H9 (cell line): Measurements from ENCODE around the gene SCAP. TPM values are rescaled to one million over a fixed set of nuclear protein-coding genes. Genes with fewer than 3 reads are reported as not detected.

Experiments
- DNase-seq: peaks from one replicate; pipeline ENCODE4 v3.0.0-alpha.2; 2017
- H2AFZ ChIP-seq: one replicate; pipeline ENCODE4 v1.6.1; 2013; ENCODE audit warnings: mild to moderate bottlenecking, low read length, control low read depth, moderate library complexity
- H2AK5ac ChIP-seq: 2 replicates; pipeline ENCODE4 v1.6.1; 2013; ENCODE audit warnings: low read length, control low read depth, mixed read lengths; ENCODE audit not compliant: insufficient read length
- H2BK120ac ChIP-seq: one replicate; pipeline ENCODE4 v1.6.1; 2013; ENCODE audit warnings: low read depth, mild to moderate bottlenecking, low read length, control low read depth, inconsistent platforms; ENCODE audit not compliant: poor library complexity, severe bottlenecking
- H2BK12ac ChIP-seq: 2 replicates; pipeline ENCODE4 v1.6.1; 2013; ENCODE audit warnings: low read length, control low read depth, mixed read lengths, low read depth; ENCODE audit not compliant: insufficient read length
- H2BK15ac ChIP-seq: 2 replicates; pipeline ENCODE4 v1.6.1; 2013; ENCODE audit warnings: low read depth, low read length, control low read depth
- H2BK20ac ChIP-seq: one replicate; pipeline ENCODE4 v1.6.1; 2013; ENCODE audit warnings: low read depth, mild to moderate bottlenecking, low read length, control low read depth, inconsistent platforms; ENCODE audit not compliant: poor library complexity, severe bottlenecking
- H2BK5ac ChIP-seq: 2 replicates; pipeline ENCODE4 v1.6.1; 2013; ENCODE audit warnings: low read length, control low read depth, mixed read lengths; ENCODE audit not compliant: insufficient read length
- H3K14ac ChIP-seq: 2 replicates; pipeline ENCODE4 v1.6.1; 2013; ENCODE audit warnings: low read length, control low read depth; ENCODE audit not compliant: insufficient read depth
- H3K18ac ChIP-seq: 2 replicates; pipeline ENCODE4 v1.6.1; 2013; ENCODE audit warnings: low read depth, mild to moderate bottlenecking, mixed read lengths, low read length, control low read depth; ENCODE audit not compliant: insufficient read length
- H3K23ac ChIP-seq: 2 replicates; pipeline ENCODE4 v1.6.1; 2013; ENCODE audit warnings: low read length, control low read depth, mixed read lengths, low read depth; ENCODE audit not compliant: insufficient read length
- H3K23me2 ChIP-seq: 2 replicates; pipeline ENCODE4 v1.6.1; 2013; ENCODE audit warnings: low read depth, mild to moderate bottlenecking, mixed read lengths, low read length, control low read depth; ENCODE audit not compliant: insufficient read length, poor library complexity, severe bottlenecking
- H3K27ac ChIP-seq: 2 replicates; pipeline ENCODE4 v1.5.1; 2013; ENCODE audit warnings: low read length, control low read depth, mixed read lengths, low read depth; ENCODE audit not compliant: insufficient read length
- H3K27me3 ChIP-seq: 2 replicates; pipeline ENCODE4 v1.6.1; 2013; ENCODE audit warnings: low read length, control low read depth, inconsistent platforms; ENCODE audit not compliant: insufficient read depth
- H3K4ac ChIP-seq: 2 replicates; pipeline ENCODE4 v1.6.1; 2013; ENCODE audit warnings: low read depth, mild to moderate bottlenecking, control low read depth, inconsistent platforms, low read length, moderate library complexity
- H3K4me1 ChIP-seq: 2 replicates; pipeline ENCODE4 v1.6.1; 2013; ENCODE audit warnings: low read length, control low read depth, inconsistent platforms; ENCODE audit not compliant: insufficient read depth
- H3K4me2 ChIP-seq: 2 replicates; pipeline ENCODE4 v1.6.1; 2013; ENCODE audit warnings: low read length, control low read depth, mixed read lengths; ENCODE audit not compliant: insufficient read length, insufficient read depth
- H3K56ac ChIP-seq: 2 replicates; pipeline ENCODE4 v1.6.1; 2013; ENCODE audit warnings: low read depth, mild to moderate bottlenecking, mixed read lengths, low read length, control low read depth; ENCODE audit not compliant: insufficient read length
- H3K79me1 ChIP-seq: 2 replicates; pipeline ENCODE4 v1.6.1; 2013; ENCODE audit warnings: low read depth, mild to moderate bottlenecking, moderate library complexity, low read length, control low read depth, inconsistent platforms; ENCODE audit not compliant: insufficient read depth, poor library complexity, severe bottlenecking
- H3K79me2 ChIP-seq: 2 replicates; pipeline ENCODE4 v1.6.1; 2013; ENCODE audit warnings: low read length, control low read depth, inconsistent platforms; ENCODE audit not compliant: insufficient read depth
- H3K9ac ChIP-seq: 2 replicates; pipeline ENCODE4 v1.6.1; 2013; ENCODE audit warnings: low read length, control low read depth, mixed read lengths; ENCODE audit not compliant: insufficient read length; ENCODE audit errors: extremely low read depth
- H3K9me3 ChIP-seq: one replicate; pipeline ENCODE4 v1.6.1; 2013; ENCODE audit warnings: low read depth, low read length, inconsistent platforms; ENCODE audit not compliant: control insufficient read depth
- H3T11ph ChIP-seq: one replicate; pipeline ENCODE4 v1.6.1; 2013; ENCODE audit warnings: mild to moderate bottlenecking, low read length, control low read depth, inconsistent platforms
- H4K20me1 ChIP-seq: one replicate; pipeline ENCODE4 v1.6.1; 2013; ENCODE audit not compliant: control insufficient read depth, insufficient read length, insufficient read depth
- H4K5ac ChIP-seq: 2 replicates; pipeline ENCODE4 v1.6.1; 2013; ENCODE audit warnings: low read depth, mild to moderate bottlenecking, mixed read lengths, low read length, control low read depth; ENCODE audit not compliant: insufficient read length
- H4K8ac ChIP-seq: replicated peaks from 2 replicates; pipeline ENCODE4 v1.6.1; 2013; ENCODE audit warnings: low read length, control low read depth, mixed read lengths, low read depth; ENCODE audit not compliant: insufficient read length
- H4K91ac ChIP-seq: 2 replicates; pipeline ENCODE4 v1.6.1; 2013; ENCODE audit warnings: low read depth, mild to moderate bottlenecking, moderate library complexity, mixed read lengths, low read length, control low read depth; ENCODE audit not compliant: insufficient read length
- H3K27ac Mint-ChIP-seq, 3 experiments: 2 replicates in 2 of 3; 3 replicates in 1 of 3; pipeline ENCODE4 v1.8.0; 2020 to 2021; ENCODE audit warnings: mixed read lengths in 3 of 3, mild to moderate bottlenecking in 1 of 3, moderate library complexity in 1 of 3
- H3K27me3 Mint-ChIP-seq: 2 replicates; pipeline ENCODE4 v1.8.0; 2021; ENCODE audit warnings: low read depth, mild to moderate bottlenecking, moderate library complexity, mixed read lengths
- H3K36me3 Mint-ChIP-seq, 3 experiments: 2 replicates in 2 of 3; 3 replicates in 1 of 3; pipeline ENCODE4 v1.8.0; 2020 to 2021; ENCODE audit warnings: low read depth in 3 of 3, mixed read lengths in 3 of 3; ENCODE audit not compliant: insufficient read depth in 1 of 3
- H3K4me1 Mint-ChIP-seq, 2 experiments: 2 replicates each; pipeline ENCODE4 v1.8.0; 2020; ENCODE audit warnings: mixed read lengths in 2 of 2
- H3K4me3 Mint-ChIP-seq, 2 experiments: 2 replicates in 1 of 2; 3 replicates in 1 of 2; pipeline ENCODE4 v1.8.0; 2020 to 2021; ENCODE audit warnings: mild to moderate bottlenecking in 2 of 2, mixed read lengths in 2 of 2, moderate library complexity in 1 of 2
- H3K9me3 Mint-ChIP-seq, 2 experiments: 2 replicates in 1 of 2; 3 replicates in 1 of 2; pipeline ENCODE4 v1.8.0; 2020; ENCODE audit warnings: mild to moderate bottlenecking in 2 of 2, mixed read lengths in 2 of 2, moderate library complexity in 1 of 2
- CTCF ChIP-seq: fragments of 200-600 bp; sonication (generic); conservative IDR thresholded peaks from 3 replicates; pipeline ENCODE4 v1.8.0; 2021; ENCODE audit warnings: antibody characterized with exemption, mild to moderate bottlenecking
- WGBS: extraction: QIAGEN DNeasy Blood & Tissue Kit; methylation state at CpG from one replicate; pipeline ENCODE4 v1.1.7; 2013; ENCODE audit warnings: missing lambda C conversion rate, low lambda C conversion rate, mixed read lengths; ENCODE audit not compliant: insufficient read length; ENCODE audit errors: extremely low coverage; 5-methylcytosine and 5-hydroxymethylcytosine counted together
- total RNA-seq: library from RNA; stranded (reverse); gene quantifications from 2 replicates; pipeline ENCODE4 v1.2.1, GENCODE V29; 2021

Gene SCAP
- total RNA-seq, 1 experiment from 2014 or later: 104 TPM

GRCh38 chr3:47385796-47386195, 89.9 kb downstream of the SCAP start:
- no peak overlapping the region for H2BK15ac ChIP-seq
- no peak overlapping the region for H3K4me2 ChIP-seq
- Mint-ChIP-seq H3K9me3 (no peaks in the 10 kb centered on the region; a peak in 1 of 5 replicates), H3K4me3 (no peak overlapping the region), H3K36me3 (peaks cover 7 to 16% (median 13%) of the 10 kb centered on the region in 3 experiments), H3K27me3 (no peaks in the 10 kb centered on the region), H3K27ac (peak overlapping the region in 2 of 3 experiments; percentile 0 to 50; a peak in 2 of 7 replicates), H3K4me1 (peaks cover 12 to 13% of the 10 kb centered on the region in 2 experiments)
- no peaks in the 10 kb centered on the region for H4K20me1 ChIP-seq
- no CpG with 5 or more reads among the region's 2 CpGs for WGBS
- no peak overlapping the region for H2BK20ac ChIP-seq
- H4K8ac ChIP-seq: no peak overlapping the region
- no peak overlapping the region for H3K23ac ChIP-seq
- no peaks in the 10 kb centered on the region for H3K9me3 ChIP-seq
- no peaks in the 10 kb centered on the region for H3K27me3 ChIP-seq
- no peak for DNase-seq
- H2BK120ac ChIP-seq: no peak overlapping the region
- H3K23me2 ChIP-seq: peaks cover 4% of the 10 kb centered on the region
- no peak overlapping the region for H2BK5ac ChIP-seq
- no peak overlapping the region for H3T11ph ChIP-seq
- no peak overlapping the region for H2AFZ ChIP-seq
- H3K56ac ChIP-seq: no peak overlapping the region
- no peak overlapping the region for H2AK5ac ChIP-seq
- H3K79me1 ChIP-seq: peaks cover 6% of the 10 kb centered on the region
- no peaks in the 10 kb centered on the region for H3K4me1 ChIP-seq
- no peak overlapping the region for H2BK12ac ChIP-seq
- no peak overlapping the region for H3K4ac ChIP-seq
- H4K5ac ChIP-seq: no peak overlapping the region
- no peak overlapping the region for H4K91ac ChIP-seq
- H3K27ac ChIP-seq: no peak overlapping the region
- H3K18ac ChIP-seq: no peak overlapping the region
- no peak for TF ChIP-seq CTCF
- no peak overlapping the region for H3K9ac ChIP-seq
- peaks cover 20% of the 10 kb centered on the region; the same call in 1 of the 2 replicates for H3K79me2 ChIP-seq
- no peak overlapping the region for H3K14ac ChIP-seq
